T-cell (primary cell): ENCODE data around the gene SFXN5. TPM values are rescaled to one million over a fixed set of nuclear protein-coding genes. Genes with fewer than 3 reads are reported as not detected.

Source experiments
- ATAC-seq, 4 experiments: fragments of 200-7000 bp in 3 of 4; fragments of 150-1000 bp in 1 of 4; cut with Tn5 transposase; replicated peaks in 1 of 4; 1 replicate in 3 of 4; 2 replicates in 1 of 4; pipeline ENCODE4 v1.10.0; 2021; ENCODE audit warnings: moderate library complexity in 3 of 4, mild to moderate bottlenecking in 2 of 4, moderate number of reproducible peaks in 1 of 4
- CTCF ChIA-PET, 2 donors: fragments of 300-600 bp; sonication (Branson Sonifier 250); formaldehyde crosslinking; loops; one replicate each; lab custom pipeline; 2022; ENCODE audit warnings: antibody characterized with exemption in 2 of 2; lab: Charles Lee
- POLR2A ChIA-PET, 2 donors: fragments of 300-600 bp; sonication (Branson Sonifier 250); formaldehyde crosslinking; loops; one replicate each; lab custom pipeline; 2022; ENCODE audit warnings: antibody characterized with exemption in 2 of 2; lab: Charles Lee
- DNase-seq, 35 experiments: peaks; one replicate each; pipeline versions ENCODE4 v3.0.0 to v3.0.0-alpha.2; 2013 to 2023
- H3K27ac ChIP-seq: one replicate; pipeline ENCODE4 v1.5.1; 2013; ENCODE audit warnings: low read length
- H3K27me3 ChIP-seq, 2 experiments: replicated peaks in 1 of 2; 1 replicate in 1 of 2; 2 replicates in 1 of 2; pipeline versions ENCODE4 v1.6.1 to v1.7.0; 2013; ENCODE audit warnings: low read length in 1 of 2, mixed read lengths in 1 of 2; ENCODE audit not compliant: control insufficient read depth in 2 of 2, insufficient read depth in 2 of 2; ENCODE audit errors: extremely low read depth in 1 of 2
- H3K36me3 ChIP-seq, 2 donors: 1 replicate in 1 of 2; 2 replicates in 1 of 2; pipeline versions ENCODE4 v1.6.1 to v1.7.0; 2013; ENCODE audit warnings: low read length in 1 of 2; ENCODE audit not compliant: control insufficient read depth in 2 of 2, insufficient read depth in 1 of 2; ENCODE audit errors: extremely low read depth in 1 of 2
- H3K4me1 ChIP-seq, 2 experiments: 1 replicate in 1 of 2; 2 replicates in 1 of 2; pipeline versions ENCODE4 v1.6.1 to v1.7.0; 2013; ENCODE audit warnings: low read length in 2 of 2, mixed read lengths in 1 of 2; ENCODE audit not compliant: insufficient read depth in 2 of 2, control insufficient read depth in 1 of 2; ENCODE audit errors: extremely low read depth in 1 of 2
- H3K4me3 ChIP-seq, 2 donors: 1 replicate in 1 of 2; 2 replicates in 1 of 2; pipeline versions ENCODE4 v1.5.1 to v1.7.0; 2013; ENCODE audit warnings: mild to moderate bottlenecking in 2 of 2, low read length in 1 of 2, moderate library complexity in 1 of 2; ENCODE audit not compliant: control insufficient read depth in 1 of 2; ENCODE audit errors: extremely low read depth in 1 of 2
- H3K9me3 ChIP-seq: 2 replicates; pipeline ENCODE4 v1.7.0; 2013
- H3K27ac Mint-ChIP-seq, 2 donors: one replicate each; pipeline ENCODE4 v1.8.0; 2020 to 2021; ENCODE audit warnings: mild to moderate bottlenecking in 2 of 2, mixed read lengths in 2 of 2
- H3K27me3 Mint-ChIP-seq, 2 donors: one replicate each; pipeline ENCODE4 v1.8.0; 2021 to 2022; ENCODE audit warnings: mixed read lengths in 2 of 2
- H3K36me3 Mint-ChIP-seq: one replicate; pipeline ENCODE4 v1.8.0; 2021; ENCODE audit warnings: mixed read lengths
- H3K4me1 Mint-ChIP-seq, 3 donors: one replicate each; pipeline ENCODE4 v1.8.0; 2020 to 2022; ENCODE audit warnings: mixed read lengths in 3 of 3, mild to moderate bottlenecking in 1 of 3
- H3K4me3 Mint-ChIP-seq, 3 donors: one replicate each; pipeline ENCODE4 v1.8.0; 2020 to 2022; ENCODE audit warnings: mild to moderate bottlenecking in 3 of 3, mixed read lengths in 3 of 3, moderate library complexity in 3 of 3
- H3K9me3 Mint-ChIP-seq, 3 donors: one replicate each; pipeline ENCODE4 v1.8.0; 2020 to 2022; ENCODE audit warnings: mixed read lengths in 3 of 3
- WGBS: methylation state at CpG from one replicate; pipeline ENCODE4 v1.1.5; 2013; ENCODE audit warnings: missing lambda C conversion rate; ENCODE audit not compliant: insufficient coverage; 5-methylcytosine and 5-hydroxymethylcytosine counted together
- total RNA-seq, 35 experiments: library from RNA in 6 of 35; stranded (reverse) in 6 of 35; fragments of 120-200 nt in 1 of 35; gene quantifications; one replicate each; pipeline versions ENCODE4 v1.2.1 to v1.2.4 and lab custom pipeline; 2013 to 2026

The SFXN5 gene
- total RNA-seq, 5 donors from 2014 or later (not counting 1 experiment from before 2014, with no cell fraction given), result 6.3 to 14.2 (median 9.7) TPM

GRCh38 chr2:72991439-72991725 is 80.1 kb downstream of the SFXN5 start:
- Histone ChIP-seq H3K4me1 (no peaks in the 10 kb centered on the region), H3K27me3 (peaks cover 0 to 5% of the 10 kb centered on the region in 2 experiments), H3K4me3 (no peak overlapping the region), H3K36me3 (peaks cover 2% of the 10 kb centered on the region in 2 donors), H3K9me3 (no peaks in the 10 kb centered on the region), H3K27ac (no peak overlapping the region)
- Mint-ChIP-seq H3K27me3 (no peaks in the 10 kb centered on the region), H3K4me1 (no peaks in the 10 kb centered on the region), H3K9me3 (no peaks in the 10 kb centered on the region), H3K27ac (no peak overlapping the region), H3K36me3 (peaks cover 3% of the 10 kb centered on the region), H3K4me3 (no peak overlapping the region)
- POLR2A ChIA-PET, result no interaction called here
- ATAC-seq (no peak), DNase-seq (peak in 1 of 35 experiments; percentile 7)
- CTCF ChIA-PET, result interaction anchor here (1.3 to 1.5 kb wide), 5 partner anchors 184 to 221 kb away, joined by 4 to 13 read pairs (median 7); no protein-coding TSS in a partner anchor
- WGBS, result 92% methylated on average over 6 of the region's 6 CpGs

GRCh38 chr2:72990695-72991438 is 80.6 kb downstream of the SFXN5 start:
- H3K36me3 Mint-ChIP-seq, result peaks cover 3% of the 10 kb centered on the region
- no peaks in the 10 kb centered on the region for H3K4me1 Mint-ChIP-seq
- peaks cover 2% of the 10 kb centered on the region in 2 donors for H3K36me3 ChIP-seq
- POLR2A ChIA-PET, result no interaction called here
- H3K9me3 Mint-ChIP-seq, result no peaks in the 10 kb centered on the region
- H3K27ac Mint-ChIP-seq, result no peak overlapping the region
- H3K27me3 Mint-ChIP-seq, result no peaks in the 10 kb centered on the region
- peaks cover 0 to 5% of the 10 kb centered on the region in 2 experiments for H3K27me3 ChIP-seq
- no peaks in the 10 kb centered on the region for H3K4me1 ChIP-seq
- WGBS, result 81% methylated on average over 6 of the region's 13 CpGs
- DNase-seq, result no peak
- H3K27ac ChIP-seq, result no peak overlapping the region
- no peak overlapping the region for H3K4me3 ChIP-seq
- CTCF ChIA-PET, result interaction anchor here (1.3 to 1.5 kb wide), 5 partner anchors 184 to 222 kb away, joined by 4 to 13 read pairs (median 7); no protein-coding TSS in a partner anchor
- ATAC-seq, result no peak
- H3K9me3 ChIP-seq, result no peaks in the 10 kb centered on the region
- no peak overlapping the region for H3K4me3 Mint-ChIP-seq

GRCh38 chr2:72989770-72990556 is 81.5 kb downstream of the SFXN5 start:
- CTCF ChIA-PET, result interaction anchor here in 1 of 2 donors (1.0 kb wide), 1 partner anchor 187 kb away, joined by 5 read pairs; no protein-coding TSS in a partner anchor
- no peaks in the 10 kb centered on the region for H3K27me3 Mint-ChIP-seq
- H3K36me3 Mint-ChIP-seq, result peaks cover 3% of the 10 kb centered on the region
- no peaks in the 10 kb centered on the region for H3K4me1 Mint-ChIP-seq
- no peak for ATAC-seq
- 97% methylated on average over 17 of the region's 26 CpGs for WGBS
- no peak overlapping the region for H3K27ac ChIP-seq
- DNase-seq, result no peak
- no peak overlapping the region for H3K27ac Mint-ChIP-seq
- H3K4me1 ChIP-seq, result no peaks in the 10 kb centered on the region
- peaks cover 0 to 5% of the 10 kb centered on the region in 2 experiments for H3K27me3 ChIP-seq
- no peak overlapping the region for H3K4me3 ChIP-seq
- H3K9me3 Mint-ChIP-seq, result no peaks in the 10 kb centered on the region
- peaks cover 2% of the 10 kb centered on the region in 2 donors for H3K36me3 ChIP-seq
- no peak overlapping the region for H3K4me3 Mint-ChIP-seq
- POLR2A ChIA-PET, result no interaction called here
- H3K9me3 ChIP-seq, result no peaks in the 10 kb centered on the region

GRCh38 chr2:72988726-72989273 is 82.7 kb downstream of the SFXN5 start:
- ChIA-PET CTCF (interaction anchor here in 1 of 2 donors (0.8 to 1.0 kb wide), 2 partner anchors 111 to 188 kb away, joined by 3 to 5 read pairs; no protein-coding TSS in a partner anchor), POLR2A (no interaction called here)
- no peaks in the 10 kb centered on the region for H3K27me3 Mint-ChIP-seq
- H3K27ac Mint-ChIP-seq, result no peak overlapping the region
- H3K36me3 Mint-ChIP-seq, result peaks cover 3% of the 10 kb centered on the region
- no peaks in the 10 kb centered on the region for H3K4me1 Mint-ChIP-seq
- H3K9me3 Mint-ChIP-seq, result no peaks in the 10 kb centered on the region
- peak in 1 of 35 experiments; percentile 4 for DNase-seq
- no peak overlapping the region for H3K4me3 Mint-ChIP-seq
- Histone ChIP-seq H3K36me3 (peaks cover 2% of the 10 kb centered on the region in 2 donors), H3K9me3 (no peaks in the 10 kb centered on the region), H3K27me3 (peaks cover 0 to 5% of the 10 kb centered on the region in 2 experiments), H3K4me1 (no peaks in the 10 kb centered on the region), H3K27ac (no peak overlapping the region), H3K4me3 (no peak overlapping the region)
- 81% methylated on average over 9 of the region's 9 CpGs for WGBS
- ATAC-seq, result no peak

- no CpG with 5 or more reads among the region's 3 CpGs for WGBS
- CTCF ChIA-PET, result no interaction called here
- Histone ChIP-seq H3K27ac (no peak overlapping the region), H3K27me3 (peaks cover 0 to 2% of the 10 kb centered on the region in 2 experiments), H3K4me3 (no peak overlapping the region), H3K4me1 (no peaks in the 10 kb centered on the region), H3K36me3 (peaks cover 2% of the 10 kb centered on the region in 2 donors), H3K9me3 (no peaks in the 10 kb centered on the region)
- POLR2A ChIA-PET, result no interaction called here
- no peak for DNase-seq
- Mint-ChIP-seq H3K27ac (no peak overlapping the region), H3K4me1 (no peaks in the 10 kb centered on the region), H3K36me3 (peaks cover 3% of the 10 kb centered on the region), H3K27me3 (no peaks in the 10 kb centered on the region), H3K9me3 (no peaks in the 10 kb centered on the region), H3K4me3 (no peak overlapping the region)
- ATAC-seq, result no peak
Observed at GRCh38 chr2:72988041-72988440, 83.5 kb downstream of the SFXN5 start.
